Measurements from ENCODE around the gene DENND2A. TPM values are rescaled to one million over a fixed set of nuclear protein-coding genes. Genes with fewer than 3 reads are reported as not detected.

The DENND2A gene
- total and polyA plus RNA-seq, 11 donors = 4.6 to 17.9 (median 10.0) TPM

DNA sequence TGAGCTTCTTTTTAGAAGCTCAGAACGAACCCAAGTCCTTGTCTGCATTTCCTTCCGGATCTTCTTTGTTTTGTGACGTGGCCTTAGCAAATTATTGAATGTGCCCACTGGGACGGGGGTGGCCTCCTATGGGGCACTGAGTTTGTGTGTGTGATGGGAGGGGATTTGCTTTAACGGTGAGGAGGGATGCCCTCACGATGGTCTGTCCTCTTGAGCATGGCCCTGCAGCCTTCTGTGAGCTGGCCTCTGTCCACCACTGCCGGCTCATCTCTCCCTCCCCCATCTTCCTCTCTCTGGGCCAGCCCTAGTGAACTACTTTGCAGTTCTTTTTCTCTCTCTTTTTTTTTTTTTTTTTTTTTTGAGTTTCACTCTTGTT, 98.4 kb downstream of the DENND2A start:
- Histone ChIP-seq H3K9me3 (no peaks in the 10 kb centered on the region), H3K27ac (peak overlapping the region; percentile 63 to 80 (median 73)), H3K4me3 (peak overlapping the region in 5 of 12 donors; percentile 4 to 22 (median 6)), H3K36me3 (peaks cover 0 to 73% (median 30%) of the 10 kb centered on the region in 9 donors), H3K27me3 (no peaks in the 10 kb centered on the region), H3K4me1 (peaks cover 0 to 24% (median 19%) of the 10 kb centered on the region in 12 donors)
- peak; percentile 38 to 69 (median 54) for DNase-seq
- 28 to 53% (median 32%) methylated on average over 7 of the region's 7 CpGs for WGBS, 4 donors
- no peak for TF ChIP-seq POLR2A (IDR thresholded peaks at IDR 0.05)
- TF ChIP-seq, protein P1, sequence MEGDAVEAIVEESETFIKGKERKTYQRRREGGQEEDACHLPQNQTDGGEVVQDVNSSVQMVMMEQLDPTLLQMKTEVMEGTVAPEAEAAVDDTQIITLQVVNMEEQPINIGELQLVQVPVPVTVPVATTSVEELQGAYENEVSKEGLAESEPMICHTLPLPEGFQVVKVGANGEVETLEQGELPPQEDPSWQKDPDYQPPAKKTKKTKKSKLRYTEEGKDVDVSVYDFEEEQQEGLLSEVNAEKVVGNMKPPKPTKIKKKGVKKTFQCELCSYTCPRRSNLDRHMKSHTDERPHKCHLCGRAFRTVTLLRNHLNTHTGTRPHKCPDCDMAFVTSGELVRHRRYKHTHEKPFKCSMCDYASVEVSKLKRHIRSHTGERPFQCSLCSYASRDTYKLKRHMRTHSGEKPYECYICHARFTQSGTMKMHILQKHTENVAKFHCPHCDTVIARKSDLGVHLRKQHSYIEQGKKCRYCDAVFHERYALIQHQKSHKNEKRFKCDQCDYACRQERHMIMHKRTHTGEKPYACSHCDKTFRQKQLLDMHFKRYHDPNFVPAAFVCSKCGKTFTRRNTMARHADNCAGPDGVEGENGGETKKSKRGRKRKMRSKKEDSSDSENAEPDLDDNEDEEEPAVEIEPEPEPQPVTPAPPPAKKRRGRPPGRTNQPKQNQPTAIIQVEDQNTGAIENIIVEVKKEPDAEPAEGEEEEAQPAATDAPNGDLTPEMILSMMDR (IDR thresholded peaks at IDR 0.05) = no peak
- intact Hi-C loops (cut with DNase I) = no loop called here
- ATAC-seq = peak; percentile 68 to 81 (median 69)

DNA sequence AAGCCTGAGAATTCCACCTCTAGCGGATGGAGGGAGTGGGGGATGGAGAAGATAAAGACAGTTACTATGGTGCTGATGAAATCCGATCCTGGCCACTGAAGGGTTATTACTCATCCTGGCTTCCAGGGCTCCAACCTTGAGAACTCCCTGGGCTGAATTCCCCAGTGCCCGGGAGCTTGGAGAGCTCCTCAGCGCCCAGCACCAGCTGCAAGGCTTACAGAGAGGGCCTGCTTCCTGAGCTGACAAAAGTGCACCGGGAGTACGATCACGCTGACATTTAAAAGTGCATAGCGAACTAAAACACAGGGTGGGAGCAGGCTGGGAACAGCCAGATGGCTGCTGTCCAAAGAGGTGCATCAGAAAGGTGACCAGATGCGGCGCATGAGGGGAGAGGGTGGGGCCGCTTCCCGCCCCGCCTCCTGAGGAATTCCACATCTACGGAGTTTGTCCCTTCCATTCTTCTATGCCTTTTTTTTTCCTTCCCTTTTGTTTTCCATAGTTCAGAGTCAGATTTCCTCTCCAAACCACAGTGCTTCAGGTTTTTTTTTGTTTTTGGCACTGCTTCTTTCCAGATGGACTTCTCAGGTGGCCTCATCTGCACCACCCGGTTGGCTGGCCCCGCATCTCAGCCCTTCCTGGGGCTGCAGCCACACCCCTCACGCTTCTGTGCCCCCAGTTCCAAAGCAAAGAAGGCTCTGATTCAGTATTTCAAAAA, 98.9 kb downstream of the DENND2A start:
- ATAC-seq = peak; percentile 80 to 87 (median 86)
- H3K27ac ChIP-seq = peak overlapping the region; percentile 63 to 80 (median 73)
- H3K27me3 ChIP-seq = no peaks in the 10 kb centered on the region
- TF ChIP-seq, protein P1 (IDR thresholded peaks at IDR 0.05) = no peak
- TF ChIP-seq POLR2A (IDR thresholded peaks at IDR 0.05) = no peak
- intact Hi-C loops (cut with DNase I) = no loop called here
- DNase-seq = peak; percentile 34 to 80 (median 72)
- peaks cover 0 to 24% (median 19%) of the 10 kb centered on the region in 12 donors for H3K4me1 ChIP-seq
- H3K4me3 ChIP-seq = peak overlapping the region in 6 of 12 donors; percentile 0 to 22 (median 6)
- WGBS, 4 donors = 24 to 33% (median 27%) methylated on average over 16 to 17 of the region's 17 CpGs
- H3K36me3 ChIP-seq = peaks cover 0 to 74% (median 27%) of the 10 kb centered on the region in 9 donors
- H3K9me3 ChIP-seq = no peaks in the 10 kb centered on the region

DNA sequence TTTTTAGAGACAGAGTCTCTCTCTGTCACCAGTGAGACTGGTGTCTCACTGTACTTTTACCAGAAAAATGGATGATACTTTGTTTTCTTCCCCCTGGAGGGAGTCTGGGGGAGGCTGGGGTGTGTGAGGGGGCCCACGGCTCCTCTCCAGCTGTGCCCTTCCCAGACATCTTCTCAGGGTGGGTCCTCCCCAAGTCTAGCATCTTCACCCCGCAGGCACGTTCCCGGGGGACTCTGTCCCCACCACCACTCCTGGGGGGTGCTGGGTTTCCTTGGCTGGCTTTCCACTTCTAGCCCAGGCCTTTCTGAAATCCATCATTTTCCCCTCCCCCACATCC, 99.5 kb downstream of the DENND2A start:
- 55 to 75% (median 67%) methylated on average over 4 of the region's 4 CpGs for WGBS, 4 donors
- peaks cover 0 to 24% (median 19%) of the 10 kb centered on the region in 12 donors for H3K4me1 ChIP-seq
- ATAC-seq = no peak
- TF ChIP-seq POLR2A (IDR thresholded peaks at IDR 0.05) = no peak
- TF ChIP-seq, protein P1 (IDR thresholded peaks at IDR 0.05) = no peak
- peaks cover 0 to 71% (median 24%) of the 10 kb centered on the region in 9 donors for H3K36me3 ChIP-seq
- intact Hi-C loops (cut with DNase I) = no loop called here
- DNase-seq = peak in 2 of 5 donors; percentile 35 to 54
- H3K4me3 ChIP-seq = peak overlapping the region in 2 of 12 donors; percentile 6
- peak overlapping the region; percentile 63 to 80 (median 73) for H3K27ac ChIP-seq
- H3K9me3 ChIP-seq = no peaks in the 10 kb centered on the region
- H3K27me3 ChIP-seq = no peaks in the 10 kb centered on the region

DNA sequence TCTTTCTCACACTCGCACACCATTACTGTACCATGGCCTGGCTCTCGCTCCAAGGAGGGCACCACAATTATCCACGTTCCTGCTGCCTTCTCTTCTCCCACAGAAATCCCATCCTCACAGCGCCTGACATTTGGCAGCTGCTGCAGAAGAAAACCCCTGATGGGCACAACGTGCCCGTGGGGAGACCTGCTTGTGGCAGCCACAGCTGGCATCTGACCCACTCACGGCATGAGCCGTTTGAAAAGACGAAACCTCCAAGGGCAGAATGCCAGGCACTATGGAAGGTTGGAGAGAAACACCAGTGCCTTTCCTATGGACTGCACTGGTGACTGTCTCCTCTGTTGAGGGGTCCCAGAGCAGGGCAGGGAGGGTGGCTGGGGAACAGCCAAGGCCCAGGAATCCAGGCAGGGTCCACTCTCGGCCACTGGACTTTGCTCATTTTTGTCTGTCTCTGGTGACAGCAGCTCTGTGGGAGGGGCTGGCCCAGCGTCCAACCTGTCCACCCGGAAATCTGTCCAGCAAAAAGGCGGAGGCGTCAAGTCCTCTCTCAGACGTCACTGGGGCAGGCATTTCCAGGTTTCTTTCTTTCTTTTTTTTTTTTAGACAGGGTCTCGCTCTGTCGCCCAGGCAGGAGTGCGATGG, 100.4 kb downstream of the DENND2A start:
- Histone ChIP-seq H3K27ac (peak overlapping the region in 3 of 12 donors; percentile 64 to 80 (median 76)), H3K36me3 (peaks cover 0 to 62% (median 16%) of the 10 kb centered on the region in 9 donors), H3K9me3 (no peaks in the 10 kb centered on the region), H3K27me3 (no peaks in the 10 kb centered on the region), H3K4me3 (no peak overlapping the region), H3K4me1 (peaks cover 0 to 24% (median 19%) of the 10 kb centered on the region in 12 donors)
- DNase-seq (peak in 1 of 5 donors; percentile 34), ATAC-seq (no peak)
- TF ChIP-seq, protein P1 (IDR thresholded peaks at IDR 0.05) = no peak
- no peak for TF ChIP-seq POLR2A (IDR thresholded peaks at IDR 0.05)
- 79 to 89% (median 85%) methylated on average over 18 of the region's 18 CpGs for WGBS, 4 donors
- intact Hi-C loops (cut with DNase I) = no loop called here
